ENCODE results near the gene RBM7.

GRCh38 chr11:114353443-114353842 lies 47.0 kb upstream of the RBM7 start:
- TF ChIP-seq, protein P1, sequence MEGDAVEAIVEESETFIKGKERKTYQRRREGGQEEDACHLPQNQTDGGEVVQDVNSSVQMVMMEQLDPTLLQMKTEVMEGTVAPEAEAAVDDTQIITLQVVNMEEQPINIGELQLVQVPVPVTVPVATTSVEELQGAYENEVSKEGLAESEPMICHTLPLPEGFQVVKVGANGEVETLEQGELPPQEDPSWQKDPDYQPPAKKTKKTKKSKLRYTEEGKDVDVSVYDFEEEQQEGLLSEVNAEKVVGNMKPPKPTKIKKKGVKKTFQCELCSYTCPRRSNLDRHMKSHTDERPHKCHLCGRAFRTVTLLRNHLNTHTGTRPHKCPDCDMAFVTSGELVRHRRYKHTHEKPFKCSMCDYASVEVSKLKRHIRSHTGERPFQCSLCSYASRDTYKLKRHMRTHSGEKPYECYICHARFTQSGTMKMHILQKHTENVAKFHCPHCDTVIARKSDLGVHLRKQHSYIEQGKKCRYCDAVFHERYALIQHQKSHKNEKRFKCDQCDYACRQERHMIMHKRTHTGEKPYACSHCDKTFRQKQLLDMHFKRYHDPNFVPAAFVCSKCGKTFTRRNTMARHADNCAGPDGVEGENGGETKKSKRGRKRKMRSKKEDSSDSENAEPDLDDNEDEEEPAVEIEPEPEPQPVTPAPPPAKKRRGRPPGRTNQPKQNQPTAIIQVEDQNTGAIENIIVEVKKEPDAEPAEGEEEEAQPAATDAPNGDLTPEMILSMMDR (IDR thresholded peaks at IDR 0.05) = no peak
- TF ChIP-seq POLR2A (IDR thresholded peaks at IDR 0.05) = no peak
